ENCODE results near the gene MGAT5. TPM values are rescaled to one million over a fixed set of nuclear protein-coding genes. Genes with fewer than 3 reads are reported as not detected.

Gene MGAT5
- total RNA-seq, 4 donors from 2014 or later: 10.3 to 53.2 (median 27.0) TPM

- TF ChIP-seq CTCF (IDR thresholded peaks at IDR 0.05) (no peak), POLR2A (IDR thresholded peaks at IDR 0.05) (no peak)
- H3K4me3 ChIP-seq: no peak overlapping the region
- peaks cover 0 to 5% of the 10 kb centered on the region in 2 donors for H3K4me1 ChIP-seq
- H3K9me3 ChIP-seq: no peaks in the 10 kb centered on the region
- H3K27ac ChIP-seq: no peak overlapping the region
- H3K27me3 ChIP-seq: no peaks in the 10 kb centered on the region
- DNase-seq: no peak
- no peaks in the 10 kb centered on the region for H3K36me3 ChIP-seq
- intact Hi-C loops (cut with DNase I; ENCODE audit: low total_unique reads): no loop called here
Measured at GRCh38 chr2:134229540-134229939, 24.3 kb upstream of the MGAT5 start.

- H3K4me3 ChIP-seq: no peak overlapping the region
- no peak for TF ChIP-seq CTCF (IDR thresholded peaks at IDR 0.05)
- TF ChIP-seq POLR2A (IDR thresholded peaks at IDR 0.05): no peak
- no peaks in the 10 kb centered on the region for H3K27me3 ChIP-seq
- intact Hi-C loops (cut with DNase I; ENCODE audit: low total_unique reads): no loop called here
- no peaks in the 10 kb centered on the region for H3K36me3 ChIP-seq
- DNase-seq: no peak
- peaks cover 0 to 5% of the 10 kb centered on the region in 2 donors for H3K4me1 ChIP-seq
- no peaks in the 10 kb centered on the region for H3K9me3 ChIP-seq
- no peak overlapping the region for H3K27ac ChIP-seq
Measured at GRCh38 chr2:134230885-134231284, 23.0 kb upstream of the MGAT5 start.

GRCh38 chr2:134231301-134231964 lies 22.4 kb upstream of the MGAT5 start:
- Histone ChIP-seq H3K27ac (no peak overlapping the region), H3K4me3 (no peak overlapping the region), H3K36me3 (no peaks in the 10 kb centered on the region), H3K9me3 (no peaks in the 10 kb centered on the region), H3K4me1 (peaks cover 0 to 5% of the 10 kb centered on the region in 2 donors), H3K27me3 (no peaks in the 10 kb centered on the region)
- intact Hi-C loops (cut with DNase I; ENCODE audit: low total_unique reads): no loop called here
- TF ChIP-seq CTCF (IDR thresholded peaks at IDR 0.05) (no peak), POLR2A (IDR thresholded peaks at IDR 0.05) (no peak)
- no peak for DNase-seq

- TF ChIP-seq POLR2A (IDR thresholded peaks at IDR 0.05) (no peak), CTCF (IDR thresholded peaks at IDR 0.05) (no peak)
- no peaks in the 10 kb centered on the region for H3K36me3 ChIP-seq
- no peaks in the 10 kb centered on the region for H3K27me3 ChIP-seq
- intact Hi-C loops (cut with DNase I; ENCODE audit: low total_unique reads): no loop called here
- no peak for DNase-seq
- H3K27ac ChIP-seq: no peak overlapping the region
- H3K9me3 ChIP-seq: no peaks in the 10 kb centered on the region
- H3K4me3 ChIP-seq: no peak overlapping the region
- H3K4me1 ChIP-seq: peaks cover 0 to 5% of the 10 kb centered on the region in 2 donors
Measured at GRCh38 chr2:134231965-134232340, 21.9 kb upstream of the MGAT5 start.

- DNase-seq: no peak
- H3K27ac ChIP-seq: no peak overlapping the region
- intact Hi-C loops (cut with DNase I; ENCODE audit: low total_unique reads): no loop called here
- H3K27me3 ChIP-seq: no peaks in the 10 kb centered on the region
- no peaks in the 10 kb centered on the region for H3K9me3 ChIP-seq
- no peak overlapping the region for H3K4me3 ChIP-seq
- no peaks in the 10 kb centered on the region for H3K36me3 ChIP-seq
- H3K4me1 ChIP-seq: peaks cover 0 to 5% of the 10 kb centered on the region in 2 donors
- TF ChIP-seq CTCF (IDR thresholded peaks at IDR 0.05): no peak
Measured at GRCh38 chr2:134232461-134232860, 21.4 kb upstream of the MGAT5 start.

Measured in uterus (tissue), 4 donors.